GM12878 (cell line): Measurements from ENCODE around the gene PDE10A. TPM values are rescaled to one million over a fixed set of nuclear protein-coding genes. Genes with fewer than 3 reads are reported as not detected.

Experiments used
- ATAC-seq: fragments of 200-7000 bp; cut with Tn5 transposase; 3 replicates; pipeline ENCODE4 v1.9.1; 2020; ENCODE audit warnings: mild to moderate bottlenecking, moderate library complexity
- BruUV-seq: library from RNA; stranded (reverse); fragments of 400-500 nt; replicated peaks from 2 replicates; lab custom pipeline; 2021; lab: Mats Ljungman, UMichigan
- CTCF ChIA-PET: fragments of 300-600 bp; sonication (Branson Sonifier 250); formaldehyde crosslinking; extraction: SDS; loops from one replicate; lab custom pipeline; 2021; ENCODE audit warnings: inconsistent platforms; lab: Yijun Ruan, JAX
- POLR2A ChIA-PET: fragments of 350-600 bp; formaldehyde crosslinking; extraction: SDS; loops from one replicate; lab custom pipeline; 2021; ENCODE audit warnings: inconsistent platforms; lab: Charles Lee
- RAD21 ChIA-PET: fragments of 300-600 bp; sonication (Branson Sonifier 250); formaldehyde crosslinking; loops from one replicate; lab custom pipeline; 2023; ENCODE audit warnings: antibody characterized with exemption; ENCODE audit not compliant: unreplicated experiment; lab: Charles Lee
- SMC1A ChIA-PET: fragments of 300-600 bp; sonication (Branson Sonifier 250); formaldehyde crosslinking; loops from one replicate; lab custom pipeline; 2023; ENCODE audit not compliant: unreplicated experiment, uncharacterized antibody; lab: Charles Lee
- DNase-seq: peaks from one replicate; pipeline ENCODE4 v3.0.0-alpha.2; 2011; ENCODE audit warnings: low read depth, low spot score
- FAIRE-seq: peaks from 3 replicates; lab custom pipeline; 2011; peaks lifted over from hg19 to GRCh38; lab: Jason Lieb, UNC
- H2AFZ ChIP-seq: 2 replicates; pipeline ENCODE4 v1.6.0; 2011; ENCODE audit warnings: low read depth, low read length, control low read depth; ENCODE audit not compliant: control insufficient read depth
- H3K27ac ChIP-seq: 2 replicates; pipeline ENCODE4 v1.5.1; 2011; ENCODE audit warnings: control low read depth; ENCODE audit not compliant: control insufficient read depth, insufficient read depth
- H3K27me3 ChIP-seq, 2 experiments: replicated peaks in 1 of 2; 2 replicates each; pipeline versions ENCODE4 v1.6.0 to v1.6.1; 2011; ENCODE audit warnings: low read length in 1 of 2; ENCODE audit not compliant: control insufficient read depth in 2 of 2, insufficient read depth in 2 of 2
- H3K36me3 ChIP-seq, 2 experiments: 2 replicates each; pipeline ENCODE4 v1.5.1; 2011; ENCODE audit warnings: low read length in 1 of 2; ENCODE audit not compliant: control insufficient read depth in 2 of 2, insufficient read depth in 2 of 2
- H3K4me1 ChIP-seq: 2 replicates; pipeline ENCODE4 v1.6.1; 2011; ENCODE audit warnings: mild to moderate bottlenecking, low read length, moderate library complexity, mixed read lengths; ENCODE audit not compliant: control insufficient read depth, insufficient read depth
- H3K4me2 ChIP-seq: 2 replicates; pipeline ENCODE4 v1.6.0; 2011; ENCODE audit warnings: control low read depth; ENCODE audit not compliant: control insufficient read depth, insufficient read depth
- H3K4me3 ChIP-seq: fragments of 200-600 bp; sonication (generic); 2 replicates; pipeline ENCODE4 v1.5.1; 2016
- H3K79me2 ChIP-seq: 2 replicates; pipeline ENCODE4 v1.6.0; 2011; ENCODE audit warnings: low read length; ENCODE audit not compliant: control insufficient read depth, insufficient read depth
- H3K9ac ChIP-seq: 2 replicates; pipeline ENCODE4 v1.8.0; 2011; ENCODE audit warnings: low read length, control low read depth, mixed read lengths; ENCODE audit not compliant: control insufficient read depth, insufficient read depth
- H3K9me3 ChIP-seq: replicated peaks from 3 replicates; pipeline ENCODE4 v1.5.1; 2011; ENCODE audit warnings: mild to moderate bottlenecking, low read length; ENCODE audit not compliant: control insufficient read depth, insufficient read depth
- H4K20me1 ChIP-seq: 2 replicates; pipeline ENCODE4 v1.6.0; 2011; ENCODE audit not compliant: control insufficient read depth, insufficient read depth
- ASH2L ChIP-seq: fragments of 300-600, 200-600 bp; sonication (generic); IDR thresholded peaks from 2 replicates; pipeline ENCODE4 v1.6.1; 2017; ENCODE audit warnings: low read depth, mild to moderate bottlenecking, borderline replicate concordance
- ATF7 ChIP-seq: fragments of 450-650 bp; IDR thresholded peaks from 2 replicates; pipeline ENCODE4 v1.6.1; 2016; ENCODE audit warnings: low read depth, mild to moderate bottlenecking
- CBX3 ChIP-seq: fragments of 200-600 bp; sonication (generic); IDR thresholded peaks from 2 replicates; pipeline ENCODE4 v1.6.1; 2016; ENCODE audit warnings: low read depth, borderline replicate concordance
- CHD4 ChIP-seq: fragments of 200-600 bp; sonication (generic); IDR thresholded peaks from 2 replicates; pipeline ENCODE4 v1.6.1; 2016; ENCODE audit warnings: mild to moderate bottlenecking
- GATAD2B ChIP-seq: fragments of 450-650 bp; conservative IDR thresholded peaks from 2 replicates; pipeline ENCODE4 v1.6.1; 2017; ENCODE audit warnings: low read depth, mild to moderate bottlenecking, moderate library complexity
- JUNB ChIP-seq: IDR thresholded peaks from 2 replicates; pipeline ENCODE4 v1.6.1; 2016; ENCODE audit warnings: antibody characterized with exemption, mild to moderate bottlenecking
- JUND ChIP-seq: IDR thresholded peaks from 2 replicates; pipeline ENCODE4 v1.6.1; 2012; ENCODE audit warnings: low read depth, mild to moderate bottlenecking, low read length, improper control_type of control experiment, moderate library complexity
- MYC ChIP-seq: IDR thresholded peaks from 2 replicates; pipeline ENCODE4 v1.6.1; 2011; ENCODE audit warnings: mild to moderate bottlenecking, low read length, moderate library complexity, inconsistent platforms; ENCODE audit not compliant: insufficient read depth, insufficient replicate concordance, insufficient read length, severe bottlenecking
- PML ChIP-seq: IDR thresholded peaks from 2 replicates; pipeline ENCODE4 v1.6.1; 2012; ENCODE audit warnings: low read length, inconsistent platforms
- RCOR1 ChIP-seq: conservative IDR thresholded peaks from 2 replicates; pipeline ENCODE4 v1.6.1; 2012; ENCODE audit warnings: low read depth, low read length, improper control_type of control experiment
- SIN3A ChIP-seq: IDR thresholded peaks from 2 replicates; pipeline ENCODE4 v1.6.1; 2012; ENCODE audit warnings: low read depth, low read length, improper control_type of control experiment
- SIX5 ChIP-seq: IDR thresholded peaks from 2 replicates; pipeline ENCODE4 v1.6.1; 2011; ENCODE audit warnings: mild to moderate bottlenecking, low read depth, low read length, moderate library complexity; ENCODE audit not compliant: severe bottlenecking
- TARDBP ChIP-seq: IDR thresholded peaks from 2 replicates; pipeline ENCODE4 v1.6.1; 2016; ENCODE audit warnings: borderline replicate concordance
- WRNIP1 ChIP-seq: IDR thresholded peaks from 2 replicates; pipeline ENCODE4 v1.6.1; 2011; ENCODE audit warnings: low read depth, low read length, improper control_type of control experiment, borderline replicate concordance
- YBX1 ChIP-seq: fragments of 450-650 bp; IDR thresholded peaks from 2 replicates; pipeline ENCODE4 v1.6.1; 2016; ENCODE audit warnings: antibody characterized with exemption
- WGBS: methylation state at CpG from one replicate; pipeline ENCODE4 v1.1.6; 2016; ENCODE audit warnings: low lambda C conversion rate; ENCODE audit not compliant: insufficient replicate concordance, insufficient coverage; ENCODE audit errors: missing lambda C conversion rate; 5-methylcytosine and 5-hydroxymethylcytosine counted together
- in situ Hi-C: fragments of 300-500 bp; cut with MboI; formaldehyde crosslinking; loops from 9 replicates; pipeline ENCODE4 v1.14.3; 2018; ENCODE audit warnings: mixed read lengths
- intact Hi-C: fragments of 100-400 bp; cut with micrococcal nuclease; formaldehyde crosslinking; loops from one replicate; pipeline ENCODE4 v1.14.2; 2022; ENCODE audit not compliant: unreplicated experiment
- polyA plus RNA-seq, 11 experiments: library from polyadenylated mRNA; depleted of rRNA in 4 of 11; unstranded in 6 of 11; stranded (reverse) in 5 of 11; fragments of >200 nt; fragmentation: Nextera tagmentation in 4 of 11; fragmentation: Illumina TruSeq in 1 of 11; extraction: Ambion mirVana in 4 of 11; extraction: Trizol in 1 of 11; gene quantifications; 1 replicate in 1 of 11; 2 replicates in 10 of 11; pipeline versions ENCODE4 v1.2.1 to v1.2.3, GENCODE V29; 2011 to 2016; ENCODE audit warnings: inconsistent platforms in 2 of 11, missing spikeins in 2 of 11, low read depth in 1 of 11
- total RNA-seq, 4 experiments: library from RNA; depleted of rRNA in 3 of 4; stranded (reverse); fragments of >200 nt in 3 of 4; fragmentation: Illumina TruSeq in 1 of 4; extraction: Trizol in 1 of 4; gene quantifications; 2 replicates each; pipeline versions ENCODE4 v1.2.1 to v1.2.3, GENCODE V29; 2013 to 2021
- TF ChIP-seq, protein P1 (sequence below): fragments of 450-650 bp; IDR thresholded peaks from 2 replicates; pipeline ENCODE4 v1.6.1; 2017; ENCODE audit warnings: mild to moderate bottlenecking
- TF ChIP-seq, protein P2 (sequence below): fragments of 450-650 bp; IDR thresholded peaks from 2 replicates; pipeline ENCODE4 v1.6.1; 2017; ENCODE audit warnings: antibody characterized with exemption, mild to moderate bottlenecking, moderate library complexity

The PDE10A gene
- total and polyA plus RNA-seq, 10 of the 15 experiments (the other 5 are each of a cell fraction or from before 2014, with no cell fraction given): under 0.01 to 1.3 (median 0.03) TPM; not detected in 2

DNA sequence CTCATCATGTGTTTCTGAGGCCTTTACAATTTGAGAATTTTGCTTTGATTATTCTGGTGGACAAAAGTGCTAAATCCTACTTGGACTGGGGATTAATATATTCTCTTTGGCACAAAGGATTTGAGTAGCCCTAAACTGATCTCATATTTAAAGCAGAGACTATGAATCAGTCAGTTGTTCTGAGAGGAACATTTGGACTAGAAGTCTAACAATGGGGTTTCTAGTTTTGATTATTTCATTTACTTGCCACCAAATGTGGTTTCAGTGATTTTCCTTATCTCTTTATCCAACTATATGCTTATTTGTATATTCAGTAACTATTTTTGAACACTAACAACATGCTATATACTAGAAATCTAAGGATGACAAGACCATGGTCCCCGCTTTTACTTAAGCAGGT is 81.4 kb downstream of the PDE10A start:
- no TSS peak for BruUV-seq
- Histone ChIP-seq H4K20me1 (no peaks in the 10 kb centered on the region), H3K4me1 (no peaks in the 10 kb centered on the region), H3K27ac (no peak overlapping the region), H2AFZ (no peak overlapping the region), H3K36me3 (no peaks in the 10 kb centered on the region), H3K4me2 (no peak overlapping the region), H3K9ac (no peak overlapping the region), H3K4me3 (no peak overlapping the region), H3K79me2 (no peaks in the 10 kb centered on the region), H3K27me3 (no peaks in the 10 kb centered on the region), H3K9me3 (no peaks in the 10 kb centered on the region)
- no peak for FAIRE-seq
- CTCF ChIA-PET: no interaction called here
- RAD21 ChIA-PET: interaction anchor here (0.9 kb wide), 1 partner anchor 142 kb away, joined by 3 read pairs; no protein-coding TSS in a partner anchor
- no peak for ATAC-seq
- TF ChIP-seq, protein P1, sequence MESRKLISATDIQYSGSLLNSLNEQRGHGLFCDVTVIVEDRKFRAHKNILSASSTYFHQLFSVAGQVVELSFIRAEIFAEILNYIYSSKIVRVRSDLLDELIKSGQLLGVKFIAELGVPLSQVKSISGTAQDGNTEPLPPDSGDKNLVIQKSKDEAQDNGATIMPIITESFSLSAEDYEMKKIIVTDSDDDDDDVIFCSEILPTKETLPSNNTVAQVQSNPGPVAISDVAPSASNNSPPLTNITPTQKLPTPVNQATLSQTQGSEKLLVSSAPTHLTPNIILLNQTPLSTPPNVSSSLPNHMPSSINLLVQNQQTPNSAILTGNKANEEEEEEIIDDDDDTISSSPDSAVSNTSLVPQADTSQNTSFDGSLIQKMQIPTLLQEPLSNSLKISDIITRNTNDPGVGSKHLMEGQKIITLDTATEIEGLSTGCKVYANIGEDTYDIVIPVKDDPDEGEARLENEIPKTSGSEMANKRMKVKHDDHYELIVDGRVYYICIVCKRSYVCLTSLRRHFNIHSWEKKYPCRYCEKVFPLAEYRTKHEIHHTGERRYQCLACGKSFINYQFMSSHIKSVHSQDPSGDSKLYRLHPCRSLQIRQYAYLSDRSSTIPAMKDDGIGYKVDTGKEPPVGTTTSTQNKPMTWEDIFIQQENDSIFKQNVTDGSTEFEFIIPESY: no peak
- TF ChIP-seq JUND (no peak), WRNIP1 (no peak), SIX5 (no peak), TARDBP (no peak), SIN3A (no peak), CHD4 (no peak), ATF7 (no peak), PML (no peak), GATAD2B (no peak), ASH2L (no peak), YBX1 (no peak), MYC (no peak), CBX3 (no peak), RCOR1 (no peak), JUNB (no peak)
- TF ChIP-seq, protein P2, sequence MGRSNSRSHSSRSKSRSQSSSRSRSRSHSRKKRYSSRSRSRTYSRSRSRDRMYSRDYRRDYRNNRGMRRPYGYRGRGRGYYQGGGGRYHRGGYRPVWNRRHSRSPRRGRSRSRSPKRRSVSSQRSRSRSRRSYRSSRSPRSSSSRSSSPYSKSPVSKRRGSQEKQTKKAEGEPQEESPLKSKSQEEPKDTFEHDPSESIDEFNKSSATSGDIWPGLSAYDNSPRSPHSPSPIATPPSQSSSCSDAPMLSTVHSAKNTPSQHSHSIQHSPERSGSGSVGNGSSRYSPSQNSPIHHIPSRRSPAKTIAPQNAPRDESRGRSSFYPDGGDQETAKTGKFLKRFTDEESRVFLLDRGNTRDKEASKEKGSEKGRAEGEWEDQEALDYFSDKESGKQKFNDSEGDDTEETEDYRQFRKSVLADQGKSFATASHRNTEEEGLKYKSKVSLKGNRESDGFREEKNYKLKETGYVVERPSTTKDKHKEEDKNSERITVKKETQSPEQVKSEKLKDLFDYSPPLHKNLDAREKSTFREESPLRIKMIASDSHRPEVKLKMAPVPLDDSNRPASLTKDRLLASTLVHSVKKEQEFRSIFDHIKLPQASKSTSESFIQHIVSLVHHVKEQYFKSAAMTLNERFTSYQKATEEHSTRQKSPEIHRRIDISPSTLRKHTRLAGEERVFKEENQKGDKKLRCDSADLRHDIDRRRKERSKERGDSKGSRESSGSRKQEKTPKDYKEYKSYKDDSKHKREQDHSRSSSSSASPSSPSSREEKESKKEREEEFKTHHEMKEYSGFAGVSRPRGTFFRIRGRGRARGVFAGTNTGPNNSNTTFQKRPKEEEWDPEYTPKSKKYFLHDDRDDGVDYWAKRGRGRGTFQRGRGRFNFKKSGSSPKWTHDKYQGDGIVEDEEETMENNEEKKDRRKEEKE: no peak
- POLR2A ChIA-PET: no interaction called here
- in situ Hi-C loops: no loop called here
- DNase-seq: no peak
- intact Hi-C loops: no loop called here
- SMC1A ChIA-PET: no interaction called here
- 4% methylated on average over 1 of the region's 1 CpG for WGBS
